Neural cell (in vitro differentiated cells): Measurements from ENCODE around the gene OR1F1.

ENCODE experiments used
- EP300 ChIP-seq: fragments of 450-650 bp; conservative IDR thresholded peaks from 2 replicates; pipeline ENCODE4 v1.6.1; 2014; ENCODE audit warnings: antibody characterized with exemption, mild to moderate bottlenecking, moderate library complexity; ENCODE audit not compliant: poor library complexity, severe bottlenecking
- EZH2 ChIP-seq: fragments of 200-600, 300-800 bp; shearing (Covaris generic), sonication (generic); IDR thresholded peaks from 2 replicates; pipeline ENCODE4 v1.6.1; 2014; ENCODE audit warnings: antibody characterized with exemption, low read length, borderline replicate concordance, mild to moderate bottlenecking; ENCODE audit not compliant: insufficient read depth, poor library complexity, severe bottlenecking
- MXI1 ChIP-seq: fragments of 450-650 bp; conservative IDR thresholded peaks from 2 replicates; pipeline ENCODE4 v1.6.1; 2014; ENCODE audit warnings: antibody characterized with exemption, mild to moderate bottlenecking; ENCODE audit not compliant: poor library complexity, severe bottlenecking
- POLR2AphosphoS5 ChIP-seq: IDR thresholded peaks from 2 replicates; pipeline ENCODE4 v1.6.1; 2012
- RAD21 ChIP-seq: fragments of 450-650 bp; conservative IDR thresholded peaks from 2 replicates; pipeline ENCODE4 v1.6.1; 2014; ENCODE audit warnings: antibody characterized with exemption, mild to moderate bottlenecking, moderate library complexity
- REST ChIP-seq: IDR thresholded peaks from 2 replicates; pipeline ENCODE4 v1.6.1; 2012; ENCODE audit warnings: borderline replicate concordance
- SMC3 ChIP-seq: fragments of 450-650 bp; conservative IDR thresholded peaks from 2 replicates; pipeline ENCODE4 v1.6.1; 2014; ENCODE audit warnings: antibody characterized with exemption, mild to moderate bottlenecking, moderate library complexity; ENCODE audit not compliant: poor library complexity
- TAF1 ChIP-seq: IDR thresholded peaks from 2 replicates; pipeline ENCODE4 v1.6.1; 2012; ENCODE audit warnings: low read depth
- TF ChIP-seq, protein P1 (sequence below): fragments of 450-650 bp; IDR thresholded peaks from 2 replicates; pipeline ENCODE4 v1.5.1; 2014; ENCODE audit warnings: antibody characterized with exemption, mild to moderate bottlenecking, moderate library complexity; ENCODE audit not compliant: poor library complexity, severe bottlenecking

- TF ChIP-seq, protein P1, sequence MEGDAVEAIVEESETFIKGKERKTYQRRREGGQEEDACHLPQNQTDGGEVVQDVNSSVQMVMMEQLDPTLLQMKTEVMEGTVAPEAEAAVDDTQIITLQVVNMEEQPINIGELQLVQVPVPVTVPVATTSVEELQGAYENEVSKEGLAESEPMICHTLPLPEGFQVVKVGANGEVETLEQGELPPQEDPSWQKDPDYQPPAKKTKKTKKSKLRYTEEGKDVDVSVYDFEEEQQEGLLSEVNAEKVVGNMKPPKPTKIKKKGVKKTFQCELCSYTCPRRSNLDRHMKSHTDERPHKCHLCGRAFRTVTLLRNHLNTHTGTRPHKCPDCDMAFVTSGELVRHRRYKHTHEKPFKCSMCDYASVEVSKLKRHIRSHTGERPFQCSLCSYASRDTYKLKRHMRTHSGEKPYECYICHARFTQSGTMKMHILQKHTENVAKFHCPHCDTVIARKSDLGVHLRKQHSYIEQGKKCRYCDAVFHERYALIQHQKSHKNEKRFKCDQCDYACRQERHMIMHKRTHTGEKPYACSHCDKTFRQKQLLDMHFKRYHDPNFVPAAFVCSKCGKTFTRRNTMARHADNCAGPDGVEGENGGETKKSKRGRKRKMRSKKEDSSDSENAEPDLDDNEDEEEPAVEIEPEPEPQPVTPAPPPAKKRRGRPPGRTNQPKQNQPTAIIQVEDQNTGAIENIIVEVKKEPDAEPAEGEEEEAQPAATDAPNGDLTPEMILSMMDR = no peak
- no peak for TF ChIP-seq TAF1
- no peak for TF ChIP-seq EP300
- no peak for TF ChIP-seq POLR2AphosphoS5
- TF ChIP-seq REST = no peak
- no peak for TF ChIP-seq RAD21
- TF ChIP-seq MXI1 = no peak
- TF ChIP-seq EZH2 = no peak
- no peak for TF ChIP-seq SMC3
Measured at GRCh38 chr16:3216263-3216640, 28.2 kb downstream of the OR1F1 start.
